Mesenchymal stem cell (in vitro differentiated cells and primary cell): Measurements from ENCODE around the gene MAP3K6.

ENCODE experiments used
- DNase-seq: peaks from one replicate; pipeline ENCODE4 v3.0.0-alpha.2; 2013
- H2AFZ ChIP-seq: one replicate; pipeline ENCODE4 v1.6.1; 2013; ENCODE audit warnings: low read depth, mild to moderate bottlenecking, control low read depth, inconsistent platforms, low read length, moderate library complexity
- H2AK5ac ChIP-seq: 2 replicates; pipeline ENCODE4 v1.6.1; 2013; ENCODE audit warnings: low read length, moderate library complexity, mild to moderate bottlenecking, inconsistent platforms; ENCODE audit not compliant: severe bottlenecking
- H2BK120ac ChIP-seq: one replicate; pipeline ENCODE4 v1.6.1; 2013; ENCODE audit warnings: low read depth, mild to moderate bottlenecking, inconsistent platforms, low read length, moderate library complexity
- H2BK12ac ChIP-seq, 2 experiments: one replicate each; pipeline ENCODE4 v1.6.1; 2013; ENCODE audit warnings: inconsistent platforms in 2 of 2, low read length in 2 of 2, mild to moderate bottlenecking in 2 of 2, moderate library complexity in 2 of 2, control low read depth in 1 of 2
- H2BK15ac ChIP-seq: one replicate; pipeline ENCODE4 v1.6.1; 2013; ENCODE audit warnings: mild to moderate bottlenecking, low read depth, inconsistent platforms; ENCODE audit not compliant: poor library complexity, severe bottlenecking
- H2BK5ac ChIP-seq: 2 replicates; pipeline ENCODE4 v1.6.1; 2013; ENCODE audit warnings: low read depth, mild to moderate bottlenecking, low read length, control low read depth, inconsistent platforms; ENCODE audit not compliant: poor library complexity, severe bottlenecking
- H3K14ac ChIP-seq, 2 experiments: one replicate each; pipeline ENCODE4 v1.6.1; 2013; ENCODE audit warnings: inconsistent platforms in 2 of 2, low read length in 2 of 2, control low read depth in 1 of 2, mild to moderate bottlenecking in 1 of 2, moderate library complexity in 1 of 2
- H3K18ac ChIP-seq, 2 experiments: one replicate each; pipeline ENCODE4 v1.6.1; 2013; ENCODE audit warnings: inconsistent platforms in 2 of 2, low read length in 2 of 2, control low read depth in 1 of 2, low read depth in 1 of 2, mild to moderate bottlenecking in 1 of 2
- H3K23ac ChIP-seq, 2 experiments: one replicate each; pipeline ENCODE4 v1.6.1; 2013; ENCODE audit warnings: inconsistent platforms in 2 of 2, low read length in 2 of 2, mild to moderate bottlenecking in 2 of 2, moderate library complexity in 2 of 2, control low read depth in 1 of 2
- H3K27ac ChIP-seq: 2 replicates; pipeline ENCODE4 v1.5.1; 2013; ENCODE audit warnings: mild to moderate bottlenecking, moderate library complexity, low read length, control low read depth, inconsistent platforms; ENCODE audit not compliant: poor library complexity, severe bottlenecking
- H3K27me3 ChIP-seq, 2 experiments: 2 replicates each; pipeline versions ENCODE4 v1.6.1 to v1.7.0; 2013; ENCODE audit warnings: low read length in 2 of 2, mild to moderate bottlenecking in 2 of 2, moderate library complexity in 2 of 2, control low read depth in 1 of 2, inconsistent platforms in 1 of 2; ENCODE audit not compliant: control insufficient read depth in 1 of 2, insufficient read depth in 1 of 2
- H3K36me3 ChIP-seq, 2 experiments: 2 replicates each; pipeline versions ENCODE4 v1.6.1 to v1.7.0; 2013; ENCODE audit warnings: low read length in 2 of 2, control low read depth in 1 of 2, inconsistent platforms in 1 of 2, low read depth in 1 of 2, mild to moderate bottlenecking in 1 of 2; ENCODE audit not compliant: insufficient read depth in 2 of 2, control insufficient read depth in 1 of 2
- H3K4ac ChIP-seq, 2 experiments: one replicate each; pipeline ENCODE4 v1.6.1; 2013; ENCODE audit warnings: inconsistent platforms in 2 of 2, low read length in 2 of 2, mild to moderate bottlenecking in 2 of 2, moderate library complexity in 2 of 2, control low read depth in 1 of 2, low read depth in 1 of 2
- H3K4me1 ChIP-seq: 2 replicates; pipeline ENCODE4 v1.6.1; 2013; ENCODE audit warnings: low read depth, low read length, control low read depth; ENCODE audit not compliant: control insufficient read depth, insufficient read depth
- H3K4me2 ChIP-seq: 2 replicates; pipeline ENCODE4 v1.6.1; 2013; ENCODE audit warnings: low read length, mild to moderate bottlenecking, inconsistent platforms; ENCODE audit not compliant: poor library complexity, severe bottlenecking
- H3K4me3 ChIP-seq, 2 experiments: 2 replicates each; pipeline versions ENCODE4 v1.5.1 to v1.7.0; 2013; ENCODE audit warnings: low read length in 2 of 2, mild to moderate bottlenecking in 2 of 2, control low read depth in 1 of 2, low read depth in 1 of 2; ENCODE audit not compliant: insufficient read depth in 1 of 2
- H3K79me1 ChIP-seq: replicated peaks from 2 replicates; pipeline ENCODE4 v1.6.1; 2013; ENCODE audit warnings: mild to moderate bottlenecking, control low read depth, low read length, inconsistent platforms; ENCODE audit not compliant: poor library complexity, severe bottlenecking
- H3K9ac ChIP-seq: 2 replicates; pipeline ENCODE4 v1.7.0; 2013; ENCODE audit warnings: mild to moderate bottlenecking, low read length, moderate library complexity
- H3K9me3 ChIP-seq: 2 replicates; pipeline ENCODE4 v1.7.0; 2013; ENCODE audit warnings: mild to moderate bottlenecking, low read length; ENCODE audit not compliant: control insufficient read depth
- H4K8ac ChIP-seq: one replicate; pipeline ENCODE4 v1.6.1; 2013; ENCODE audit warnings: inconsistent platforms, mild to moderate bottlenecking, low read length, moderate library complexity
- H4K91ac ChIP-seq: one replicate; pipeline ENCODE4 v1.6.1; 2013; ENCODE audit warnings: mild to moderate bottlenecking, low read length, inconsistent platforms
- WGBS: methylation state at CpG from one replicate; pipeline ENCODE4 v1.1.7; 2013; ENCODE audit warnings: mixed read lengths; 5-methylcytosine and 5-hydroxymethylcytosine counted together

The MAP3K6 gene

GRCh38 chr1:27336756-27337155, 30.0 kb downstream of the MAP3K6 start:
- Histone ChIP-seq H3K27me3 (no peaks in the 10 kb centered on the region), H3K4me3 (no peak overlapping the region), H3K79me1 (peaks cover 11% of the 10 kb centered on the region), H3K4me1 (peaks cover 17% of the 10 kb centered on the region), H2BK5ac (no peak overlapping the region), H2BK15ac (no peak overlapping the region), H3K23ac (no peak overlapping the region), H4K8ac (no peak overlapping the region), H3K9ac (no peak overlapping the region), H3K14ac (no peak overlapping the region), H3K18ac (no peak overlapping the region), H3K36me3 (peaks cover 50 to 58% of the 10 kb centered on the region in 2 experiments), H3K4ac (no peak overlapping the region), H3K9me3 (no peaks in the 10 kb centered on the region), H3K27ac (no peak overlapping the region), H3K4me2 (no peak overlapping the region), H2AFZ (no peak overlapping the region), H2AK5ac (no peak overlapping the region), H2BK12ac (no peak overlapping the region), H4K91ac (no peak overlapping the region), H2BK120ac (no peak overlapping the region)
- no peak for DNase-seq
- over 99% methylated on average over 5 of the region's 5 CpGs for WGBS

DNA sequence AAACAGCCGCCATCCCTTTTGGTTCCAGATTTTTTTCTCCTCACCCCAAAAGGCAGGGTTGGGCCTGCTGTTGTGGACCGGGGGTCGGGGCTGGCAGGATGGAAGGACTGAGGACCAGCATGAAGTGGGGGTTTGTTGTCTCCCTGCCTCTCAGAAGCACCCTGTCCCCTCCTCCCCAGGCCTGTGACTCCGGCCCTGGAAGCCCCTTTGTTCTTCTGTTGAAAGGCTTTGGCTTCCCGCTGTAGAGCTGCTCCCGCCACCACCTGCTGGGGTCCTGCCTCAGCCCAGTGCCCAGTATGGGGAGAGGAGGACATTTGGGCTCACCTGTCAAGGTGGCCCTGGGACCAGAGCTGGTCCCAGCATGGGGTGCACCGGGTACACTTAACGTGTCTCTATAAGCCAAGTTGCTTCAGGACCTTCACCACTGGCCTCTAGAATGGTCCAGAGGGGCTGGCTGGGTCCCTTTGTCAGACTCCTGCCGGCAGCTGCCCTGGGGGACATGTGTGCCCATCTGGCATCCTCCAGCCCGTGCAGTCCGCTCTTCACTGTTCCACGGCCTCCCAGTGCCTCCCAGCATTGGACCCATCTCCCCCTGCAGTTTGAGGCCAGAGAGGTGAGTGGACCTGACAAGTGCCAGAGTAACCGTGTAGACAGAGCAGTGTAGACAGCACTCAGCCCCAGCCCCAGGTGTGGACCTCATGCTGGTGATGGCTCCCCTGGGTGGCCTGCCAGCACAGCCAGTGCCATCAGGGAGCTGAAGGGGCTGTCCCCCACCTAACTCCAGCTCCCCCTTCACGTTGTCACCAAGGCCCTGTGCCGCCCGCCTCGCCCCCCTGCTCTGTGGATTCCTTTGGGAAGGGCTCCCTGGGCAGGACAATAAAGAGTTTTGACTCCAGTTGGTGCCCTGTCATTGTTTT, 31.0 kb downstream of the MAP3K6 start:
- Histone ChIP-seq H3K79me1 (peaks cover 19% of the 10 kb centered on the region), H3K4me1 (peaks cover 15% of the 10 kb centered on the region), H2AK5ac (no peak overlapping the region), H2BK15ac (peak overlapping the region; percentile 21), H3K4ac (no peak overlapping the region), H3K23ac (no peak overlapping the region), H2AFZ (no peak overlapping the region), H4K8ac (no peak overlapping the region), H2BK120ac (no peak overlapping the region), H3K14ac (no peak overlapping the region), H3K18ac (no peak overlapping the region), H3K36me3 (peaks cover 60 to 67% of the 10 kb centered on the region in 2 experiments), H3K9me3 (no peaks in the 10 kb centered on the region), H3K4me2 (no peak overlapping the region), H4K91ac (no peak overlapping the region), H3K27ac (no peak overlapping the region), H3K9ac (no peak overlapping the region), H2BK5ac (no peak overlapping the region), H2BK12ac (no peak overlapping the region), H3K27me3 (no peaks in the 10 kb centered on the region), H3K4me3 (no peak overlapping the region)
- 92% methylated on average over 15 of the region's 17 CpGs for WGBS
- no peak for DNase-seq

GRCh38 chr1:27333717-27334279, 33.0 kb downstream of the MAP3K6 start:
- no peak overlapping the region for H2BK15ac ChIP-seq
- H4K8ac ChIP-seq, result no peak overlapping the region
- no peak overlapping the region for H2AFZ ChIP-seq
- no peak overlapping the region for H2AK5ac ChIP-seq
- H3K36me3 ChIP-seq, result peaks cover 70 to 71% of the 10 kb centered on the region in 2 experiments
- H3K4ac ChIP-seq, result no peak overlapping the region
- peaks cover 8% of the 10 kb centered on the region for H3K4me1 ChIP-seq
- H3K23ac ChIP-seq, result no peak overlapping the region
- no peak overlapping the region for H3K18ac ChIP-seq
- H3K4me2 ChIP-seq, result no peak overlapping the region
- no peaks in the 10 kb centered on the region for H3K9me3 ChIP-seq
- no peak overlapping the region for H3K14ac ChIP-seq
- H4K91ac ChIP-seq, result no peak overlapping the region
- H3K4me3 ChIP-seq, result no peak overlapping the region
- 95% methylated on average over 17 of the region's 17 CpGs for WGBS
- no peak overlapping the region for H3K27ac ChIP-seq
- no peak overlapping the region for H2BK5ac ChIP-seq
- DNase-seq, result no peak
- H2BK12ac ChIP-seq, result no peak overlapping the region
- peaks cover 22% of the 10 kb centered on the region for H3K79me1 ChIP-seq
- no peak overlapping the region for H2BK120ac ChIP-seq
- no peak overlapping the region for H3K9ac ChIP-seq
- H3K27me3 ChIP-seq, result no peaks in the 10 kb centered on the region

DNA sequence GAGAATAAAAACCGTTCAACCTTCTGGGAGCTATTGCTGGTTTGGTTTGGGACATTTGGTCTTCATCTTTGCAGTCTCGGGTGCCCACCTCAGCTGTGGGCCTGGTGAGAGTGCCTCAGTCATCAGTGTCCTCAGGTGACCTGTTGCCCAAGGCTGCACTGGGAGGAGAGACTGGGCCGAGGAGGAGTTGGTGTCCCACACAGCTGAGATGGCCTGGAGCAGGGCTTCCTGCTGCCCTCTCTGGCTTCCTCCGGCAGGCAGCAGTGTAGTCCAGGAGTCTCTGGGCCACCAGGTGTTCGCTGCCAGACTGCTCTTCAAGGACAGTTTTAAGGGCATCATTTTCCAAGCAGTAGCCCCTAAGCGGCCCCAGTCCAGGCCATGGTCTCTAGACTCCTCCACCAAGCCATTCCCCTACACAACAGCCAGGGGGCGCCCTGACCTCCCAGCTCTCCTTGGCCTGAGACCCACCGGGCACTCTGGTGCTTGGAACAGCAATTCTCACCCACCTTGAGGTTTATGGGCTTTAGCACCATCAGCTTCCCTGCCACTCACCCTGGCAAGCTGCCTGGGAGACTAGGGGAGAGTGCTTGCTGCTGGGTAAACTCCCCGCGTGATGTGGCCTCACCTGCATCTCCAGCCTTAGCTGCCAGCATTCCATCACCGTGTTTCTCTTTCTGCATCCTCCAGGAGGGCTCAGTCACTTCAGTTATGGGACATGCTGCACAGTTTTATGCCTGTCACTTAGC, 34.1 kb downstream of the MAP3K6 start:
- Histone ChIP-seq H2BK5ac (no peak overlapping the region), H3K4ac (no peak overlapping the region), H3K18ac (no peak overlapping the region), H3K4me2 (no peak overlapping the region), H3K4me3 (no peak overlapping the region), H2BK120ac (no peak overlapping the region), H4K8ac (no peak overlapping the region), H2AK5ac (no peak overlapping the region), H3K9ac (no peak overlapping the region), H2AFZ (no peak overlapping the region), H3K27ac (no peak overlapping the region), H3K79me1 (peaks cover 29% of the 10 kb centered on the region), H3K23ac (no peak overlapping the region), H2BK15ac (no peak overlapping the region), H3K4me1 (peaks cover 8% of the 10 kb centered on the region), H4K91ac (no peak overlapping the region), H3K27me3 (no peaks in the 10 kb centered on the region), H2BK12ac (no peak overlapping the region), H3K36me3 (peaks cover 72 to 78% of the 10 kb centered on the region in 2 experiments), H3K9me3 (no peaks in the 10 kb centered on the region), H3K14ac (no peak overlapping the region)
- 70% methylated on average over 11 of the region's 11 CpGs for whole genome bisulfite sequencing
- DNase-seq, result peak; percentile 52
